A172 (cell line): ENCODE results near the gene SRD5A1. TPM values are rescaled to one million over a fixed set of nuclear protein-coding genes. Genes with fewer than 3 reads are reported as not detected.
"Not testable (repeated sequence)": the region's sequence is repeated elsewhere in the genome, so short reads cannot be mapped to it uniquely, and the experiment has no call there.

Experiments used
- DNase-seq: peaks from one replicate; pipeline ENCODE4 v3.0.0-alpha.2; 2015; ENCODE audit warnings: low spot score
- total RNA-seq: library from RNA; depleted of rRNA; stranded (reverse); fragments of >200 nt; shearing (Covaris generic); gene quantifications from 2 replicates; pipeline ENCODE4 v1.2.3, GENCODE V29; 2014

Gene SRD5A1
- total RNA-seq, 1 experiment from 2014 or later = 62.8 TPM

DNA sequence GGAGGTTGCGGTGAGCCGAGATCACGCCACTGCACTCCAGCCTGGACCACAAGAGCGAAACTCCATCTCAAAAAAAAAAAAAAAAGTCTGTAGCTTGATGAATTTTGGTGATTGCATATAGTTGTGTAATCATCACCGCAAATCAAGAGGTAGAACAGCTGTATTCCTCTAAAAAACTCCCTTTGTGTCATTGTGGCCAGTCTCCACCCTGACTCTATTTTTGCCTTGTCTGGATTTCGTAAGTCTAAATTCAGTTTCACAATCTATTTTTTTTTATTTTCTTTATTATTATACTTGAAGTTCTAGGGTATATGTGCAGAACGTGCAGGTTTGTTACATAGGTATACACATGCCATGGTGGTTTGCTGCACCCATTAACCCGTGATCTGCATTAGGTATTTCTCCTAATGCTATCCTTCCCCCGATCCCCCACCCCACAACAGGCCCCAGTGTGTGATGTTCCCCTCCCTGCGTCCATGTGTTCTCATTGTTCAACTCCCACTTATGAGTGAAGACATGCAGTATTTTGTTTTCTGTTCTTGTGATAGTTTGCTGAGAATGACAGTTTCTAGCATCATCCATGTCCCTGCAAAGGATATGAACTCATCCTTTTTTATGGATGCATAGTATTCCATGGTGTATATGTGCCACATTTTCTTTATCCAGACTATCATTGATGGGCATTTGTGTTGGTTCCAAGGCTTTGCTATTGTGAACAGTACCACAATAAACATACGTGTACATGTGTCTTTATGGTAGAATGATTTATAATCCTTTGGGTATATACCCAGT lies 12.5 kb downstream of the SRD5A1 start:
- DNase-seq = not testable (repeated sequence)

DNA sequence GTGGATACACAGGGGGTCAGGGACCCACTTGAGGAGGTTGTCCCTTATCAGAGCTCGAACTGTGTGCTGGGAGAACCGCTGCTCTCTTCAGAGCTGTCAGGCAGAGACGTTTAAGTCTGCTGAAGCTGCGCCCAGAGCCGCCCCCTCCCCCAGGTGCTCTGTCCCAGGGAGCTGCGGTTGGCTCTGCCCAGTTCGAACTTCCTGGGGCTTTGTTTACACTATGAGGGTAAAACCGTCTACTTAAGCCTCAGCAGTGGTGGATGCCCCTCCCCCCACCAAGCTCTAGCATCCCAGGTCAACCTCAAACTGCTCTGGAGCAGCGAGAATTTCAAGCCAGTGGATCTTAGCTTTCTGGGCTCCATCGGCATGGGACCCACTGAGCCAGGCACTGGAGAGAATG lies 15.9 kb downstream of the SRD5A1 start:
- no peak for DNase-seq

DNA sequence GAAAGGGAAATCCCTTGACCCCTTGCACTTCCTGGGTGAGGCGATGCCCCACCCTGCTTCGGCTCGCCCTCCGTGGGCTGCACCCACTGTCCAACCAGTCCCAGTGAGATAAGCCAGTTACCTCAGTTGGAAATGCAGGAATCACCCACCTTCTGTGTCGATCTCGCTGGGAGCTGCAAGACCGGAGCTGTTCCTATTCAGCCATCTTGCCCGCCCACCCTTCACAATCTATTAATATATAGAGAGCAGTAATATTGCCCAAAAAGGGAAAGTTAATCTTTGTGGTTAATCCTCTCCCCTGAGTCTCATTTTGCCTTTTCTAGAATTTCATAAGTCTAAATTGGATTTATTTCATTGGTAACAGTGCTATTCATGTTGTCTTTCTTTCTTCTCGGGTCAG lies 16.4 kb downstream of the SRD5A1 start:
- DNase-seq = no peak

DNA sequence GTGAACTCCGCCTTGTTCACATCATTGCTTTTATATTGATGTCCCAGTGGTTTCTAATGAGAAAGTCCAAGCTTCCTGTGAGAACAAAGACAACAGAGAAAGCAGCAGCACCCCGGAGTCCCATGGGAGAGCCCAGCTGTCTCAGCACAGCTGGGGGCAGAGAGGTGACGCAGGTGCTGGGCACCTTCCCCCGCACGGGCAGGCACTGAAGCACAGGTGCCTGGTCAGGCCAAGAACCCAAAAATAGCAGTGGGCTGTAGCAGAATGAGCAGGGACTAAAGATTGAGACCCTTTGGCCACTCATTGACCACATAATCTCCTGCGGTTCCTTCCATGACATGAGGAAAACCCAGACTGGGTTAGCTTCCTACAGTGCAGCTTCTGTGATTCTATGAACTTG lies 18.8 kb downstream of the SRD5A1 start:
- no peak for DNase-seq

DNA sequence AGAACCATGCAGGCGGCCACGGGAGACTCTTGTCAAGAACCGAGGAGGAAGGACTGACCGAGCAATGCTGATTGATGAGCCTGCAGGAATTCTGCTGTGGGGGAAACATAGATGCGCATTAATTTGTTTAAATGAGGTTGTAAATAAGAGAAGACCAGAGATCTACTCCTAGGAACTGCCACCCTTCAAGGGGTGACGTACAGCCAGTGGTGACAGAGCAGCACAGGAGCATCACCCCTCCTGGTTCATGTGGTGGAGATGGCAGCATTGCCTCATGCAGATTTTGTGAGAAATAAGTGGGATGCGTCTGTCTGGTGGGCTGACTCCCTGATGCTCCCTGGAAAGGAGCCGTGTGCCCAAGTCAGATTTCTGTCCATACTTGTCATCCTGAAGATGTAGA lies 22.2 kb downstream of the SRD5A1 start:
- no peak for DNase-seq

DNA sequence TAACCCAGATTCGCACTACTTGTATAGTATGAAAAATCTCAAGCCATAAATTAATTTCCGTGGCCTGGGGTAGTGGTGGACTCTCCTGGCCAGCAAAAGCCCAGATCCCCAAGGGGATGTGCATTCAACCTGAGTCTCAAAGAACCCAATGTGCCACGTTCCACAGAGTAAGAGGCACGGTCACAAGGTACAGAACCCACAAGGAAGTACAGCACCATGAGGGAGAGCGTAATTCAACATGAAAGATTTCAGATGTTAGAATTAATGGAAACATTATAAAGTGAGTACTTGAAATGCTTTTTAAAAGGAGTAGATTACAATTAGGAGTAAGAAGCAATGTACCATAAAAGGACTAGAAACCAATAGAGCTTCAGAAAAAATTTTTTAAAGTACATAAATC lies 23.4 kb downstream of the SRD5A1 start:
- no peak for DNase-seq

DNA sequence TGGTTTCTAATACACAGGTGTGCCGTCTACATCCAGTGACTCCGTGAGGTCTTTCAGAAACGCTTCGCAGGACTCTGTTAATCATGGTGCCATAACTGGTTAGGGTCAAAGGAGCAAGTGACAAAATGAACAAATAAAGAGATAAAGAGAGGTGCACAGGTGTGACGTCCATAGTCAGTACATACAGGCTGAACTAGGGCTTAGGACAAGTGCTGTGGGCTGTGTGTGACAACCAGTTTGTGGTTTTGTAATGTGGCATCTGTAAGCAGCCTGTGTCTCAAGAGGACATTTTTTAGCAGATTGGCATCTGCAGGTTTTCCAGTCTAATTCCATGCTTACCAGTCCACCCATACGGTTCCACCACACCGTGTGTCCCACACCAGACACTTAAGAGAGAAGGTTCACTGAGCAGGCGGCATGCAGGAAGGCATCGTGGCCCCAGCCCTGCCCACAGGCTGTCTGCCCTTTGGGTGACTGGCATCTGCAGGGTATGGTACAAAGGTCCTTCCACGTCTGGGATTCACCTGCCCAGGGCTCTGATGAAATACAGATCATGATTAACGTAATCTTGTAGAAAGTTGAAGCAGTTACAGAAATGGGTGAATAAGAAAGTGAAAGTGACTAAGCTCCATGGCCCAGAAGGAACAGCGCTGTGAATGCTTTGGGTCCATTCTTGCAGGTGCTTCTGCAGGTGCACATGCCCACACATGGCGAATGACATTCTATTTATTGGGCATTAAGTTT lies 26.9 kb downstream of the SRD5A1 start:
- DNase-seq = no peak

DNA sequence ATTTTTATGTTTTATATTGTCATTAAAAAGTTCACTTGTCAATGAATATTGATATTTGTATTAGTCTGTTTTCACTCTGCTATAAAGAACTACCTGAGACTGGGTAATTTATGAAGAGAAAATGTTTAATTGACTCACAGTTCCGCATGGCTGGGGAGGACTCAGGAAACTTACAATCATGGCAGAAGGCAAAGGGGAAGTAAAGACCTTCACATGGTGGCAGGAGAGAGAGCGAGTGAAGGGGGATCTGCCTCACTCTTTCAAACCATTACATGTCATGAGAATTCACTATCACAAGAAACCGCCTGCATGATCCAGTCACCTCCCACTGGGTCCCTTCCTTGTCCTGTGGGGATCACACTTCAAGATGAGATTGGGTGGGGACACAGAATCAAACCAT lies 27.4 kb downstream of the SRD5A1 start:
- no peak for DNase-seq

DNA sequence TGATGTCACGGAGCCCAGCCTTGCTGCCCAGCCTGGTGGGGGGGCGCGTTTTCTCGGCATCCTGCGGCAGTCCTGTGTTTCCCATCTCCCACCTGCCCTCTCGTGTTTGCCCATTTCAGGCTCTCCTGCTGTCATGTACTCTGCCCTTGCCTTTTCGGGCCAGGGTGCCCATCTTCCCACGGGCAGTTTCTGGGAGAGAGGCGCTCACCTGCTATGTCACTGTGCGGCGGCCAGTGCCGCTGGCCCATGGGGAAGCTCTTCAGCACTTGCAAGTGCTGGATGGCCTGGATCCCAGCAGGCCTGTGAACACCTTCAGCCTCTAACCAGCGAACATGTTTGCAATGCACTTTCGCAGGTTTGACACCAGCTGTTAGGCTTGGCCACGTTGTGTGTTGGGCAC lies 33.5 kb downstream of the SRD5A1 start:
- no peak for DNase-seq

DNA sequence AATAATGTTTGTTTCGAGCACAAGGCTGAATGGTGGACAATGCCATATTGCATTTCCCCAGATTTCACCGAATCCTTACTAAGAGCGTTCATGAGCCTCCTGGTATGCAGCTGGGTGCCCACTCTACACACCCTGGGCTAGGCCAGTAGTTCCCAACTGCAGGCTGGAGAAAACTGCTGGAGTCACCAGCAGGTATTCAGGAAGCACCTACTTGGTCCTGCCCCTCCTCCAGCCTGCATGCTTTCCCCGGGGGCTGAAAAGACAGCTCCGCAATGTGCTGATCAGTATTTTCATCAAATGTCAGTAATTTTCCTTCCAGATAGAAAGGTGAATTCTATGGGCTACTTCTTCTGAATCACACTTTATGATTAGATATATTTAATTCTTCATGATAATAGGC lies 34.4 kb downstream of the SRD5A1 start:
- no peak for DNase-seq

DNA sequence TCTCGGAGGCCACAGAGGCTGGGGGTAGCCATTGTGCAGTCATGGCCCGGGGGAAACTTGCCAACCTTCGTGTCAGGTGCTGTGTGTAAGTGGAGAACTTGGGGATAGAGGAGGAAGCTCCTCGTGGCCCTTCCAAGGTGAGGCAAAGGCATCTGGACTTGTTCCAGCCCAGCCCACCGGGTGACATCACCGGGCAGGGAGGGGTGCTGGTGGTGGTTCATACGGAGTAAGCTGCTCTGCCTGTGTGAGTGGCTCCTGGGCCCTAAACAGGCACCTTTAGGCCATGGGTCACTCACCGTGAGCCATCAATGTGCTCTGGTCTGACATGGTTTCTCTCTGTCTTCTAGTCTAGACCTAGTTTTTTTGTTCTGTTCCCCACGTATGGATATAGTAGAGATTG lies 35.5 kb downstream of the SRD5A1 start:
- DNase-seq = not testable (repeated sequence)

DNA sequence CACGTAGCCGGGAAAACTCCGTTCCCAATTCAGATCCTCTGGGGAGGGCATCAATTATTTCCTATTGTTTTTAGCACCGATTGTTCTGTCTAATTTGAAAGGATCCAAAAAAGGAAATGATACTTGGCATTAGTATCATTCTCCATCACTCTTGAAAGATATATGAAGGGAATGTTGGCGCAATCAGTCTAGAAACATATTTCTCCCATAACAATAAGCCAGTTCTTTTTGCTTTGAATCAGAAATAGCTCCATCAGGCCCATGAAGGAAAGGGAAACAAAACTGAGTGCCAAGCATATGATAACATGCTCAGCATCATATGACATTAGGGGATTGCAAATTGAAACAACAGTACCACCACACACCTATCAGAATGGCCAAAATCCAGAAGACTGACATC lies 39.8 kb downstream of the SRD5A1 start:
- no peak for DNase-seq

DNA sequence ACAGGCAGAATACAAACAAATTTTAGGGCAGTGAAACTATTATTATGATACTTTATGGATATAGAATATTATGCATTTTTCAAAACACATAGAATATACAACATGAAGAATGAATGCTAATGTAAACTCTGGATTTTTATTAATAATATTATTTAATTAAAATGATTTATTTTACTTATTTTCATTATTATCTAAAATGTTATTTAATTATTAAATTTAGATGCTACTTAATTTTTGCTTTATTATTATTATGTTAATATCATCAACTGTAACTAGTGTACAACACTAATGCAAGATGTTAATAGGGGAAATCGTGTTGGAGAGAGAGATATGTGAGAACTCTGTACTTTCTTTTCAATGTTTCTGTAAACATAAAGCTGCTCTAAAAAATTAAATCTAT lies 40.7 kb downstream of the SRD5A1 start:
- no peak for DNase-seq

DNA sequence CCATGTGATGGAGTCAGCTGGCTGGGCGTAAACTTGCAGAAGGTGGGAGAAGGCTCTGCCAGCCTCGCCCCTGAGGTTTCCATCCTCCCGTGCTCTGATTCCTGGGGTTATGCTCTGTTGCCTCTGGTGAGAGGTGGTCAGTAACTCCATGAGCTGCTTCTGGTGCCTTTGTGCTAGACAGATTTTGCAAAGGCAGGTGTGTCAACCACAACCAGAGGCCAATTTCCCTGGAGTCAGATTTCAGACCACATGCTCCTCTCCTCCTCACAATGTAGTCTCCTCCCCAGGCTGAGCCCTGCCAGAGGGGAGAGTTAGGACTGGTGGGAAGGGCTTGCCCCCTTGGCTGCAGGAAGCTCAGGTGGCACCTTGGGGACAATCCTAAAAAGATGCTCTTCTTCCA lies 41.2 kb downstream of the SRD5A1 start:
- no peak for DNase-seq

DNA sequence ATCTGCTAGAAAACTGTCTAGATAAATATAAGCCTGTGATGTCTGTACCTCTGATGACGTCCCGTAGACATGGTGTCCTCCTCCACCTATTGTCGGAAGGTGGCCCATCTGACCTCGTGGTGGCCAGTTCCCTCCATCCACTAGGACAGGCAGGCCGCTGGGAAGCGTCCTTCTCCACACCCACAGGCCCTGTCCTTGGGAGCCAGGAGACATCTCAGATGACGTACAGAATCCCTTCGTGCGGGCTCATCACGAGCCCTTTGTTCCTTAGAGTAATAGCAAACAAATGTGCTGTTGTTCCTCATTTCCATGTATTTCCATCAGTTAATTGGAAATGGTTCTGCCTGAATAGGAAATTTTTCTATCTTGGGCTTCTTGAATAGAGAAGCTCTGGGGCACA lies 41.6 kb downstream of the SRD5A1 start:
- no peak for DNase-seq

DNA sequence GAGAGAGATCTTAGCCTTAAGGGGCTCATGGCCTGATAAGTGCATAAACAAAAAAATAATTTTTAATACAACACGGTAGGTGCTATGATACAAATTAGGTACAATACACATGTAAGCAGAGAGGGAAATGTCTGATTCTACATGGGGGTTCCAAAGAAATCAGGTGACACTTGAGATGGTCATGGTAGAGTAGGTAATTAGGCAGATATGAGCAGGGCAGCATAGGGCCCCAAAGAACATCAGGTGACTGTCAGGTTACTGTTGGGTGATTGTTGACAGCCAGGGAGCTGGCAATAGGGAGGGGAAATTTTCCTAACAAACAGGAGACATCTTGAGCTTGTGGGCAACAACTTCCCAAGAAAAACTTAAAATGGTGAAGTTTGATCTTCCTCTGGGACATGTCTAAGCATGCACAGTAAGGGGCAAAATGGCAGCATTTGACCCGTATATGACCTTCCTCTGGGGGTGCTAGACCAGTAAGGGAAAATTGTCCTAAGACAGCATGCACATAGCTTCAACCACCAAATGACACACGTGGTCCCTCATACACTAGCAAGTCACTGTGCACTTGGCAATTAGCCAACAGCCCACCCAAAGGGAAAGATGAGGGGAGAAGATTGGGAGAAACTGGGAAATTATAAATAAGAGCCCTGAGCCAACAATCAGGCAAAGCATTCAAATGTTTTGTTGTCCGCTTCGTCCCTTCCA lies 42.7 kb downstream of the SRD5A1 start:
- DNase-seq = peak; percentile 6

DNA sequence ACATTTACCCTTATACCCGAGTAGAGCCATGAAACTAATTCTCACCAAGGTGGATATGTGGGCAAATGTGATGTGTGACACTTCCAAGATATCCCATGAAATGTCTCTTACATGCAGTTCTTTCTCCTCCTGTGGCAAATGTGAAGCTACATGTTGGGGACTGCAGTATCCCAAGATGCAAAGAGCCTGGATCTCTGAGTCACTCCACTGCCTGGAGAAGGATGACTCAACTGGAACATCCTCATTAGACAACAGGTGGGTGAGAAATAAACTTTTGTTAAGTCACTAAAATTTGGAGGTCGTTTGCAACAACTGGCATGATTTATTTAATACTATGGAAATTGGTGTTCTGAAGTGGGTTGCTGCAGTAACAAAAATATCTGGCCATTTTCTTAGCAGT lies 43.5 kb downstream of the SRD5A1 start:
- peak; percentile 47 for DNase-seq

DNA sequence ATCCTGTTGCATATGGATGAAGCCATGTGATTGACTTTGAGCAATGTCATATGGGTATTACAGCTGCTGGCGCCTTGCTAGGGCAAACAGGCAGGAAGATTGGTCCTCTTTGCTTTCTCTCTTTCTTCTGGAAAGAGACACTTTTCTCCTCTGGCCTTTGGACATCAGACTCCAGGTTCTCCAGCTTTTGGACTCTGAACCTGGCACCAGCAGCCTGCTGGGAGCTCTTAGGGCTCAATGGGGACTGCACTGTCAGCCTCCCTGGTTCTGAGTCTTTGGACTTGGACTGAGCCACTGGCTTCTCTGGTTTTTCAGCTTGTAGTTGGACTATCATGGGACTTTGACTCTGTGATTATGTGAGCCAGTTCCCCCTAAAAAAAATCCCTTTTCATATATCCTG lies 45.1 kb downstream of the SRD5A1 start:
- DNase-seq = no peak

DNA sequence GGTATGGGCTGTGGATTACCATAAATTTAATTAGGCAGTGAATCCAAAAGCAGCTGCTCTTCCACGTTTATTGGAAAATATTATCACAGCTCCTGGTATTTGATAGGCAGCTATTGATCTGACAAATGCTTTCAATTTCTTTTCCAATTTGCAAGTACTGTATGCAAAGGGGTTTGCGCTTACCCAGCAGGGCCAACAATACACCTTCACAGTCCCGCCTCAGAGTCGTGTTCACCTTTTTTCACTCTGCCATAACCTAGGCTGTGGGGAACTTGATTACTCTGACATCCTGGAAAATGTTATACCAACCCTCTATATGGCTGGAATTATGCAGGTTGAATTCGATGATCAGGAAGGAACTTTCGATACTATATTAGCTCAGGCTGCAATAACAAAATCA lies 47.7 kb downstream of the SRD5A1 start:
- no peak for DNase-seq

DNA sequence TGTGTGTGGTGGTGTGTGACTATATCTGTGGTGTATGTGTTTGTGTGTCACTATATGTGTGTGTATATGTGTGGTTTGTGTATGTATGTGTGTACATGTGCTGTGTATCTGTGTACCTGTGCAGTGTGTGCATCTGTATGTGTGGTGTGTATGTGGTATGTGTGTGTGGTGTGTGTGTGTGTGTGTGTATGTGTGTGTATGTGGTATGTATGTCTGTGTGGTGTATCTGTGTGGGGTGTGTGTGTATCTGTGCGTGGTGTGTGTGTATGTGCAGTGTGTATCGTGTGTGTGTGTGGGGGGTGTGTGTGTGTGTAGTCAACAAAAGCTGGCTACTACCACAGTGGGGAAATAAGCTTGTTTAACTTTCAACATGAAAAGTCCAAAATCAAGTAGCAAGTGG lies 48.4 kb downstream of the SRD5A1 start:
- DNase-seq = no peak

DNA sequence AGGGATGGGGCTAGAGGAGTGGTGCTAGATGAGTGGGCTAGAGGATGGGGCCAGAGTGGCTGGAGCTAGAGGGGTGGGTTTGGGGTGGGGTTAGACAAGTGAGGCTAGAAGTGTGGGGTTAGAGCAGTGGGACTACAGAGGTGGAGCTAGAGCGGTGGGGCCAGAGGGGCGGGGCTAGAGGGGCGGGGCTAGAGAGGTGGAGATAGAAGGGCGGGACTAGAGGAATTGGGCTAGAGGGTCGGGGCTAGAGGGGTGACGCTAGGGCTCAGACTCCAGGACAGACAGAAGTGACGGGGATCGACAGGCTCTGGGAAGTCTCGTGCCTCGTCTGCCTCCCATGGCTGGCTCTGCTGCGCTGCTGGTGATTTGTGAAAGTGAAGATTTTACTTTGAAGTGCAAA lies 49.0 kb downstream of the SRD5A1 start:
- no peak for DNase-seq

DNA sequence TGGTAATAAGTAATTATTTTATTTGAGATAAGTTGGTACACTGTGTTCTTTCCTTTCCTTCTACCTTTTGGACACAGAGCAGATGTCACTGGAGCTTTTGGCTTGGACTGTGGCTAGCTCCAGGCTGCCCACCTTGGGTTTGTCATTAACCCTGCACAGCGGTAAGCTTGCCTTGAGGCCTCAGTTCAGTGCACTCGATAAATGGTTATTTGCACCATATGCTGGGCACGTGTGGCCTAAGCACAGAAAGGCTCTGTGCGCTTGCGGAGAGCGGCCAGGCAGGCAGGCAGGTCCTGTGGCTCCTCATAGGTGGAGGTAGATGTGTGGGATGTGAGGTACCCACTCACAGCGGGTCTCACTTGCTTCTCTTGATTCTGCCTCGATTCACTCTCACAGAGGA lies 50.0 kb downstream of the SRD5A1 start:
- DNase-seq = no peak

DNA sequence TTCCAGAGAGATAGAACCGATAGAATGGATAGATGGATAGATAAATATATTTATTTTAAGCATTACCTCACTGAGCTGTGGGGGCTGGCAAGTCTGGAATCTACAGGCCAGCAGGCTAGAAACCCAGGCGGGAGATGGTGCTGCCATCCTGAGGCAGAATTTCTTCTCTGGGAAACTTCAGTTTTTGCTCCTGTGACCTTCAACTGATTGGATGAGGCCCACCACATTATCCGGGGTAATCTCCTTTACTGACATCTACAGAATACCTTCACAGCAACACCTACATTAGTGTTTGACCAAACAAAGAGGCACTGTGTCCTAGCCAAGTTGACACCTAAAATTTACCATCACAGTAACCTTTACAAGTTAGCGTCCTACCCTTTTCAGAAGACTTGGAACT lies 50.8 kb downstream of the SRD5A1 start:
- no peak for DNase-seq
